ENCODE measurements around the gene ELP2. TPM values are rescaled to one million over a fixed set of nuclear protein-coding genes. Genes with fewer than 3 reads are reported as not detected.
A peak's percentile ranks its signal among the peaks of the same experiment; 100 is the strongest.

Gene ELP2
- total and polyA plus RNA-seq, 9 of the 15 experiments (the other 6 are each of a cell fraction or from before 2014, with no cell fraction given) = 76.8 to 192 (median 140) TPM

DNA sequence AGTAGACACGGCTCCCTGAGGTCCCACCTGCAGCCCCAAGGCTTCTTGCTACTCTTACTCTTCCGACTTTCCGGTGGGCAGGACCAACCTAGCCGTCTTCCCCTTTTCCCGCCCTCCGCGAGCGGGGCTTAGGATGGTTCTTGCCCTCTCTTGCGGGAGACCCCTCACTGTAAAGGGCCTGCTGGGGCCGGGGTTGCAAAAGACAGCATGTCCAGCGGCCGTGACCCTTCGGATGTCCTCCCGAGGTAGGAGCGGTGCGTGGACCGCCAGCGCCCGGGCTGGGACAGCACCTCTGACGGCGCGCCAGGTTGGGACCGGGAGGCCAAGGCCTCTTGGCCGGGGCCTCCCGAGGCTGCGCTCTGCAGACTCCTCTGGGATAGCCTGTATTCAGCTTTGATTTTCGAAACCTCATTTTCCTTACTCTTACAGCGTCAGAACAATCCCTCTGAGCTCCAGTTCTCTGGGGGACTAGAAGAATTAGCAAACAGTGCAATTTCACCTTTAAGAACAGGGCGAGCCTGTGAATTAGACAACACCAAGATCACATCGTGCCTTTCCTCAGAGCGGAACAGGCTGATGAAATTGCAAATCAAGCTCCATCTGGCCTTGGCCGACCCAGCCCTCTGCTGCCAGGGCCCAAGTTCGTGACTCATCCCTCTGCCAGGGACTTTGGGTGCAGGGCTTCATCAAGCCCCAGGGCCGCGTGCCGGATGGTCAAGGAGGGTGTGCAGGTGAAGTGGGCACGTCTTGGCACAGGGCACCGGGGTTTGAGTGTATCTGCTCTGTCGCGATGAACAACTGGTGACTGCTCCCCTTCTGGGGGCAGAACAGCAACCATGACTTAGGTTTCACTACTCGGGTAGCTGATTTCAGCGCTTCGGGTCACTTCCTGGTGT lies 58.4 kb downstream of the ELP2 start (continued):
- TF ChIP-seq ZNF140 (CRISPR knock-in tag; IDR thresholded peaks at IDR 0.05) = no peak
- TF ChIP-seq YBX1 (IDR thresholded peaks at IDR 0.05) = no peak
- TF ChIP-seq SMAD4 (CRISPR knock-in tag; conservative IDR thresholded peaks at IDR 0.05) = peak; percentile 47; the same call in 1 of the 2 replicates

DNA sequence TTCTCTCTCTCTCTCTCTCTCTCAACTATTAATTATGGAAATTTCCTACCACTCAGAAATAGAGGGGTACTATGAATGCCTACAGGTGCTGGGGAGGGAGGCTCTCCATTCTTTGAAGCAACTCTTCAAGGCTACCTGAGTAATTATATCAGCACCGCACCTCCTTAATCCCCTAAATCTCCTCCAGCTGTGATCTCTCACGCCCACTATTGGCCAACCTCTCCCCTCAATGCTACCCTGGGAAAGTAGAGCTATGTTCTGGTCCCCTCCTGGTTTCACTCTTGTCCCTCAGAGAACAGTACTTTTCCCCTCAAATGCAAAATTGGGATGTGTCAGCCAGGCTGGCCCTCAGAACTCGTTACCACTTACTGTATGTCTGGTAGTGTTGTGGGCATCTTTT lies 59.2 kb downstream of the ELP2 start:
- ChIA-PET POLR2A (interaction anchor here (0.8 to 3.3 kb wide), 9 partner anchors 9 to 216 kb away, joined by 3 to 35 read pairs (median 5); partner anchors contain the start of gene RMP24), CTCF (ENCODE audit: low intra/inter-chr PET ratio) (no interaction called here)
- intact Hi-C loops (cut with micrococcal nuclease) (no loop called here), in situ Hi-C loops (cut with MboI) (no loop called here)
- peak; percentile 32 for FAIRE-seq
- no peak for TF ChIP-seq ZNF165 (CRISPR knock-in tag; IDR thresholded peaks at IDR 0.05; ENCODE audit: borderline replicate concordance)
- TF ChIP-seq KDM4B (IDR thresholded peaks at IDR 0.05; ENCODE audit: borderline replicate concordance in 2 of 2, low read depth in 1 of 2) = no peak
- 0 out of 4 replicates have a peak, but pooled peaks of 1 of the 2 experiments have one; percentile 5 for TF ChIP-seq RAD21 (CRISPR knock-in tag; conservative IDR thresholded peaks at IDR 0.05 in 1 of 2, IDR thresholded peaks at IDR 0.05 in 1 of 2)
- 0 out of 4 replicates have a peak, but pooled peaks of 1 of the 2 experiments have one; percentile 22 for TF ChIP-seq ARNT (IDR thresholded peaks at IDR 0.05)
- TF ChIP-seq, protein P1, sequence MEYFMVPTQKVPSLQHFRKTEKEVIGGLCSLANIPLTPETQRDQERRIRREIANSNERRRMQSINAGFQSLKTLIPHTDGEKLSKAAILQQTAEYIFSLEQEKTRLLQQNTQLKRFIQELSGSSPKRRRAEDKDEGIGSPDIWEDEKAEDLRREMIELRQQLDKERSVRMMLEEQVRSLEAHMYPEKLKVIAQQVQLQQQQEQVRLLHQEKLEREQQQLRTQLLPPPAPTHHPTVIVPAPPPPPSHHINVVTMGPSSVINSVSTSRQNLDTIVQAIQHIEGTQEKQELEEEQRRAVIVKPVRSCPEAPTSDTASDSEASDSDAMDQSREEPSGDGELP (CRISPR knock-in tag; IDR thresholded peaks at IDR 0.05; ENCODE audit: borderline replicate concordance) = 0 out of 2 replicates have a peak, but pooled peaks have one; percentile 5
- TF ChIP-seq, protein P2, sequence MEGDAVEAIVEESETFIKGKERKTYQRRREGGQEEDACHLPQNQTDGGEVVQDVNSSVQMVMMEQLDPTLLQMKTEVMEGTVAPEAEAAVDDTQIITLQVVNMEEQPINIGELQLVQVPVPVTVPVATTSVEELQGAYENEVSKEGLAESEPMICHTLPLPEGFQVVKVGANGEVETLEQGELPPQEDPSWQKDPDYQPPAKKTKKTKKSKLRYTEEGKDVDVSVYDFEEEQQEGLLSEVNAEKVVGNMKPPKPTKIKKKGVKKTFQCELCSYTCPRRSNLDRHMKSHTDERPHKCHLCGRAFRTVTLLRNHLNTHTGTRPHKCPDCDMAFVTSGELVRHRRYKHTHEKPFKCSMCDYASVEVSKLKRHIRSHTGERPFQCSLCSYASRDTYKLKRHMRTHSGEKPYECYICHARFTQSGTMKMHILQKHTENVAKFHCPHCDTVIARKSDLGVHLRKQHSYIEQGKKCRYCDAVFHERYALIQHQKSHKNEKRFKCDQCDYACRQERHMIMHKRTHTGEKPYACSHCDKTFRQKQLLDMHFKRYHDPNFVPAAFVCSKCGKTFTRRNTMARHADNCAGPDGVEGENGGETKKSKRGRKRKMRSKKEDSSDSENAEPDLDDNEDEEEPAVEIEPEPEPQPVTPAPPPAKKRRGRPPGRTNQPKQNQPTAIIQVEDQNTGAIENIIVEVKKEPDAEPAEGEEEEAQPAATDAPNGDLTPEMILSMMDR (IDR thresholded peaks at IDR 0.05 in 2 of 3, conservative IDR thresholded peaks at IDR 0.05 in 1 of 3; ENCODE audit: insufficient read depth in 2 of 3, low read depth in 1 of 3, low read length in 3 of 3) = peak; percentile 3 to 33 (median 27); a peak in 3 of 6 replicates
- peaks cover 22% of the 10 kb centered on the region for H3K79me2 ChIP-seq (ENCODE audit: control insufficient read depth, insufficient read depth, low read length)
- ATAC-seq = peak; percentile 4; the same call in 1 of the 3 replicates
- H3K4me2 ChIP-seq (ENCODE audit: insufficient read depth, low read length) = peak overlapping the region; percentile 89
- H3K36me3 ChIP-seq (ENCODE audit: control insufficient read depth, insufficient read depth, low read length) = peaks cover 14% of the 10 kb centered on the region; the same call in 2 of the 3 replicates
- no peaks in the 10 kb centered on the region for H3K9me3 ChIP-seq (replicated peaks; ENCODE audit: control insufficient read depth, insufficient read depth, low read depth, low read length)
- no peaks in the 10 kb centered on the region for H3K9me1 ChIP-seq (ENCODE audit: control insufficient read depth, insufficient read depth, low read length)
- no peaks in the 10 kb centered on the region for H3K27me3 ChIP-seq (ENCODE audit: control insufficient read depth in 2 of 2, insufficient read depth in 2 of 2, low read length in 2 of 2)
- peaks cover 12 to 31% of the 10 kb centered on the region in 2 experiments; a peak in 4 of 5 replicates for H3K4me1 ChIP-seq (replicated peaks in 1 of 2; ENCODE audit: control insufficient read depth in 2 of 2, insufficient read depth in 2 of 2, low read length in 2 of 2)
- H3K4me3 ChIP-seq = 0 out of 2 replicates have a peak overlapping the region, but pooled peaks have one; percentile 68
- peak in 1 of 4 experiments; percentile 31 for DNase-seq (ENCODE audit: extremely low read depth in 1 of 4, low spot score in 3 of 4)
- H2AFZ ChIP-seq (ENCODE audit: low read depth, low read length) = no peak overlapping the region
- WGBS (ENCODE audit: insufficient coverage, low coverage, missing lambda C conversion rate) = 24% methylated on average over 3 of the region's 3 CpGs
- no TSS peak for BruUV-seq (replicated peaks)
- no peak overlapping the region; the same call in 2 of the 3 replicates for H3K27ac ChIP-seq (ENCODE audit: extremely low read depth, low read depth, low read length)
- H4K20me1 ChIP-seq (replicated peaks; ENCODE audit: control insufficient read depth, insufficient read depth, low read length) = no peaks in the 10 kb centered on the region
- no peak overlapping the region for H3K9ac ChIP-seq (ENCODE audit: insufficient read depth in 1 of 2, low read depth in 2 of 2, low read length in 2 of 2)

Data from K562 (cell line).